ENCODE results near the gene SLC44A5. TPM values are rescaled to one million over a fixed set of nuclear protein-coding genes. Genes with fewer than 3 reads are reported as not detected.

SLC44A5 gene
- total RNA-seq, 1 donor from 2014 or later: under 0.01 TPM

DNA sequence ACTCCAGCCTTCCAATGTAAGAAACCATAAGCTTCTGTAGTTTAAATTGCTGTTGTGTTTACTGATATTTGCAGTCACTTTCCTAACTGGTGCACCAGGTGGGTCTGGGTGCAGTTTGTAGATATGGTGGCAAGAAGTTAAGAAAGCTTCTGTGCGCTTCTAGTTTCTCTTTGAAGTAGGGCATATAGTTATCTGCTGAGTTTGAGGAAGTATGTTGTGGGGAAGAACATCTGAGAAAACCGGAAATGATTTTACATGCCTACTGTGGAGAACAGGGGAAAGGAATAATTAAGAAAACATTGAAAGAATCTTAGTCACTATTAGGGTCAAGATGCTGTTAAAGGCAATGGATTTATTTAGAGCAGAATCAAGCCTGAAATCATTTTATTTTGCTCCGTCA, 14.9 kb upstream of the SLC44A5 start:
- no peak overlapping the region for H3K9ac ChIP-seq (ENCODE audit: low read depth in 1 of 3, low read length in 3 of 3)

DNA sequence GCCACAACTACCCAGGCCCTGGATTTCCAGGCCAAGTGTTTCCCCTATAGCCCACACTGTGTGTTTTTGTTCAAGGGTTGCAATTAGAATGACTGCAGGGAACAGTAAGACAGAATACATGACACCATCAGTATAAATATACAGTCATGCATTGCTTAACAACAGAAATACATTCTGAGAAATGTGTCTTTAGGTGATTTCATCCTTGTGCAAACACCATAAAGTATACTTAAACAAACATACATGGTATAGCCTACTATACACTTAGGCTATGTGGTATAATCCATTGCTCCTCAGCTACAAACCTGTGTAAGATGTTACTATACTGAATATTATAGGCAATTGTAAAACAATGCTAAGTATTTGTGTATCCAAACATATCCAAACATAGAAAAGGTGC, 7.5 kb upstream of the SLC44A5 start:
- H3K9me3 ChIP-seq (ENCODE audit: control insufficient read depth in 3 of 3, low read length in 3 of 3): no peaks in the 10 kb centered on the region
- H3K27me3 ChIP-seq (ENCODE audit: control insufficient read depth in 3 of 3, insufficient read depth in 3 of 3, low read length in 3 of 3): peaks cover 13 to 35% (median 26%) of the 10 kb centered on the region in 3 donors
- no peak overlapping the region for H3K9ac ChIP-seq (ENCODE audit: low read depth in 1 of 3, low read length in 3 of 3)
- no peak overlapping the region for H3K4me3 ChIP-seq (ENCODE audit: low read length in 3 of 3)
- no peaks in the 10 kb centered on the region for H3K36me3 ChIP-seq (ENCODE audit: control insufficient read depth in 3 of 3, insufficient read depth in 3 of 3, low read length in 3 of 3)
- H3K27ac ChIP-seq (ENCODE audit: low read depth, low read length): no peak overlapping the region
- H3K4me1 ChIP-seq (ENCODE audit: control insufficient read depth in 3 of 3, insufficient read depth in 3 of 3, low read length in 3 of 3): peaks cover 12 to 18% (median 16%) of the 10 kb centered on the region in 3 donors

More for the DNA sequence above, 14.9 kb upstream of the SLC44A5 start:
- Histone ChIP-seq H3K27ac (ENCODE audit: low read depth, low read length) (no peak overlapping the region), H3K4me1 (ENCODE audit: control insufficient read depth in 3 of 3, insufficient read depth in 3 of 3, low read length in 3 of 3) (no peaks in the 10 kb centered on the region), H3K4me3 (ENCODE audit: low read length in 3 of 3) (no peak overlapping the region), H3K9me3 (ENCODE audit: control insufficient read depth in 3 of 3, low read length in 3 of 3) (no peaks in the 10 kb centered on the region), H3K36me3 (ENCODE audit: control insufficient read depth in 3 of 3, insufficient read depth in 3 of 3, low read length in 3 of 3) (no peaks in the 10 kb centered on the region), H3K27me3 (ENCODE audit: control insufficient read depth in 3 of 3, insufficient read depth in 3 of 3, low read length in 3 of 3) (no peaks in the 10 kb centered on the region)

DNA sequence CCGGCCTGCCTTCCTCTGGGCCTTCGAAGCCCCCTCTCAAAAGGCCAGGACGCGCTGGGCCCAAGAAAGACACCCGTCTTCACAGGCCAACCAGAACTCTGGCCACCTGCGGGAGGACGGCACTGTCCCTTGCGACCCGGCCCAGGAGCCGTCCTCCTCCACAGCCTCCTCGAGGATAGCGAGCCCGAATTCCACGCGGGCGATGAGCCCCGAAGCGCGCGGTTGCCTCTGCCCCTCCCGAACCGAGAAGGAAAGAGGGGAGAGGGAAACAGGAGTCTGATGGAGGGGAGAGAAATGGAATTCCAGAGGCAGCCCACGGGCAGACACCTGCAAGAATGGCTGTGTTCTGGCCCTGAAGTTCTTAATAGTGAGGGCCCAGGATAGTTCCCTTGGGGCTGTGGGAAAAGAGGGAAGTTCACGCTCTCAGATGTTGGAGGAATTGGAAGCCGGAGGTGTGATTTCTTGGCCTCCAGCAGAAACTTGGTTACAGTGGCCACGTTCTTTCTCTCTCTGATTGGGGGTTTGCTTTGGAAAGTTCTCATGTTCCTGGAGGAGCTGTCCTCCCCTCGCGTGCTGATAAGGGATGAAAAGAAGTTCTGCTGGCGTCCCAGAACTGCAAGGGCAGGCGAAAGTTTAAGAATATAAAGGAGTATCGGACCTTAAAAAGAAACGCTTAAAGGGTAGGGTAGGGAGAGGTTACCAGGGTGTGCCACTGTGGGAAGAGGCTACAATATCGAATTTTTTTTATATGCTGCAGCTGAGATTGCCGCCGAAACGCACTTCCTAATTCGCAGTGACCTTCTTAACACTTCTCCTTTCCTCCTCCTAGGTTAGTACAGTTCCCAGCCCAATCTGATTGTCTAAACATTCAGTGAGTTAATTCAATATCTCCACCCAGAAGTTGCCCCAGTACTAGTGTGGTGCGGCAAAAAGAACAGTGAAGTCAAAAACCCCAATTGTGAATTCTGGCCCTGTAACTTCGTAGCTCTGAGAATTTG, 5.8 kb upstream of the SLC44A5 start:
- no peaks in the 10 kb centered on the region for H3K36me3 ChIP-seq (ENCODE audit: control insufficient read depth in 3 of 3, insufficient read depth in 3 of 3, low read length in 3 of 3)
- H3K27ac ChIP-seq (ENCODE audit: low read depth, low read length): no peak overlapping the region
- H3K4me3 ChIP-seq (ENCODE audit: low read length in 3 of 3): peak overlapping the region in 1 of 3 donors; percentile 20
- H3K27me3 ChIP-seq (ENCODE audit: control insufficient read depth in 3 of 3, insufficient read depth in 3 of 3, low read length in 3 of 3): peaks cover 28 to 49% (median 31%) of the 10 kb centered on the region in 3 donors
- H3K9me3 ChIP-seq (ENCODE audit: control insufficient read depth in 3 of 3, low read length in 3 of 3): no peaks in the 10 kb centered on the region
- H3K9ac ChIP-seq (ENCODE audit: low read depth in 1 of 3, low read length in 3 of 3): no peak overlapping the region
- peaks cover 12 to 18% (median 16%) of the 10 kb centered on the region in 3 donors for H3K4me1 ChIP-seq (ENCODE audit: control insufficient read depth in 3 of 3, insufficient read depth in 3 of 3, low read length in 3 of 3)

DNA sequence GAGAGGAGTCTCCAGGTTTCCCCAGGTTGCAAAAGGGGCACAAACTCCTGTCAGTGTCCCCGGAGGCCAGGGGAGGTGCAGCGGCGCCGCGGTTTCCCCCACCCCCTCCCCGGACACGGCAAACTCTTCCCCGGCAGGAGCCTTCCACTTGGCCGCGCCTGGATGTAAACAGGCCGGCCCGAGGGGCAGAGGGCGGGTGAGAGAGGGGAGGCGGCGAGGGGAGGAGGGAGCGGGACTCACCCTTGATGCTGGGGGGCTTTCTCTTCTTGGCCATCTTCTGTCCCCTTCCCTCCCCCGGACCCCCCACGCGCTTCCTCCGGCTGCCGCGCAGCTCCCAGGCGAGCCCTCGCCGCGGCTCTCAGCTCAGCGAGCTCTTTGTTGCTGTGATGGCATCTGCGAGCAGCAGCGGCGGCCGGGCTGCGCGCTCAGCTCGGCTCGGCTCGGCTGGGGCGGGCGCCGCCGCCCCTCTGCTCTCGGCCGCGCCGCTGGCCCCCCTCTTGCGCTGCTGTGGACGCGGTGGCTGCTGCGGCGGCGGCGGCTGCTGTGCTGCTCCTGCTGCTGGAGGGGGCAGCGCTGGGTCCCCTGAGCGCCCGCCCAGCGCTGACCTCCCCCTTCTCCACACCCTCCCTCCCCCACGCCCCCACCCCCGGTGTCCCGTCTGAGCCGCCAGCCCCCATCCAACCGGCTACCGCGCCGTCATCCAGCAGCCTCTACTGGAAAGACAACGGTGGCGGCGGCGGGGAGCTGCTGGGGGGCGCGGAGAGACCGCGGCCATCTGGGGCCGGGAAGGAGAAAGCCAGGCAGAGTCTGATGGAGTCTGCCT, 4.9 kb upstream of the SLC44A5 start:
- H3K27ac ChIP-seq (ENCODE audit: low read depth, low read length): no peak overlapping the region
- no peaks in the 10 kb centered on the region for H3K36me3 ChIP-seq (ENCODE audit: control insufficient read depth in 3 of 3, insufficient read depth in 3 of 3, low read length in 3 of 3)
- peaks cover 31 to 49% (median 33%) of the 10 kb centered on the region in 3 donors for H3K27me3 ChIP-seq (ENCODE audit: control insufficient read depth in 3 of 3, insufficient read depth in 3 of 3, low read length in 3 of 3)
- no peak overlapping the region for H3K9ac ChIP-seq (ENCODE audit: low read depth in 1 of 3, low read length in 3 of 3)
- peaks cover 12 to 18% (median 16%) of the 10 kb centered on the region in 3 donors for H3K4me1 ChIP-seq (ENCODE audit: control insufficient read depth in 3 of 3, insufficient read depth in 3 of 3, low read length in 3 of 3)
- H3K9me3 ChIP-seq (ENCODE audit: control insufficient read depth in 3 of 3, low read length in 3 of 3): no peaks in the 10 kb centered on the region
- H3K4me3 ChIP-seq (ENCODE audit: low read length in 3 of 3): peak overlapping the region; percentile 64 to 73 (median 65)

DNA sequence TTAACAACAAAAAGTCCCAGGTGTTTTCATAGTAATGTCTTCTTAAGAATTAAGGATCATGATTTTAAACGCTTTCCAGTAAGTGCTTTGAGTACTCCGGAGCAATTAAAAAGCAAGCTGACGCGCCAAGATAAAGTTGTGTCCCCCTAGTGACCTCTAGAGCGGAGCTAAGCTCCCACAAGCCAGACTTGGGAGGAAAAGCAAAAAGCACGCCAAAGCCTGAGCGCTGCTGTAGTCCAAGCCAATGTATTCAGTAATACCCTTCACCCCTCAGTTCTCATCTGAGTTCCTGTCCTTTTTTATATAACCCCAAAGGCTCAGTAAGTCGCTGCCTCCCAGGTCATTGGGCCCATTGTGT, 3.5 kb upstream of the SLC44A5 start:
- peaks cover 12 to 18% (median 16%) of the 10 kb centered on the region in 3 donors for H3K4me1 ChIP-seq (ENCODE audit: control insufficient read depth in 3 of 3, insufficient read depth in 3 of 3, low read length in 3 of 3)
- H3K9ac ChIP-seq (ENCODE audit: low read depth in 1 of 3, low read length in 3 of 3): no peak overlapping the region
- no peaks in the 10 kb centered on the region for H3K36me3 ChIP-seq (ENCODE audit: control insufficient read depth in 3 of 3, insufficient read depth in 3 of 3, low read length in 3 of 3)
- peaks cover 31 to 49% (median 33%) of the 10 kb centered on the region in 3 donors for H3K27me3 ChIP-seq (ENCODE audit: control insufficient read depth in 3 of 3, insufficient read depth in 3 of 3, low read length in 3 of 3)
- H3K9me3 ChIP-seq (ENCODE audit: control insufficient read depth in 3 of 3, low read length in 3 of 3): no peaks in the 10 kb centered on the region
- peak overlapping the region in 2 of 3 donors; percentile 65 to 73 for H3K4me3 ChIP-seq (ENCODE audit: low read length in 3 of 3)
- H3K27ac ChIP-seq (ENCODE audit: low read depth, low read length): no peak overlapping the region

DNA sequence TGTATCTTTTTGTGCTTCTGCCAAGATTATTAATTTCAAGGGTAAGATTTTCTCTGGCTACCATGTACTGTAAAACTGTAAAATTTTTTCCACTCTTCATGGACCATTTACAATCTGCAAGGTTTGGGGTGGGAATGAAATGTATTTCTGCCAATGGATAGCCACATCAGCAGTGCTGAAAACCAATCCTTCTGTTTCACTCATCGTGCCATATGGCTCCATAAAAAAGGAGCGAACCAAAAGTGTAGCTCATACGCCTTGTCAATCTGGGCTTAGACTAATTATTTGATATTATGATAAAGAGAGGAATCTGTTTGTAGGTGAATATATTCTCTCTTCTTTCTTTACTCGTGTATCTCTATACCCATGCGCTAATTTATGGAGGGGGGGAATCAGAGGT, 3.0 kb upstream of the SLC44A5 start:
- no peak overlapping the region for H3K9ac ChIP-seq (ENCODE audit: low read depth in 1 of 3, low read length in 3 of 3)
- H3K27ac ChIP-seq (ENCODE audit: low read depth, low read length): no peak overlapping the region
- peaks cover 31 to 45% (median 33%) of the 10 kb centered on the region in 3 donors for H3K27me3 ChIP-seq (ENCODE audit: control insufficient read depth in 3 of 3, insufficient read depth in 3 of 3, low read length in 3 of 3)
- peaks cover 12 to 18% (median 16%) of the 10 kb centered on the region in 3 donors for H3K4me1 ChIP-seq (ENCODE audit: control insufficient read depth in 3 of 3, insufficient read depth in 3 of 3, low read length in 3 of 3)
- no peak overlapping the region for H3K4me3 ChIP-seq (ENCODE audit: low read length in 3 of 3)
- H3K9me3 ChIP-seq (ENCODE audit: control insufficient read depth in 3 of 3, low read length in 3 of 3): no peaks in the 10 kb centered on the region
- H3K36me3 ChIP-seq (ENCODE audit: control insufficient read depth in 3 of 3, insufficient read depth in 3 of 3, low read length in 3 of 3): no peaks in the 10 kb centered on the region

DNA sequence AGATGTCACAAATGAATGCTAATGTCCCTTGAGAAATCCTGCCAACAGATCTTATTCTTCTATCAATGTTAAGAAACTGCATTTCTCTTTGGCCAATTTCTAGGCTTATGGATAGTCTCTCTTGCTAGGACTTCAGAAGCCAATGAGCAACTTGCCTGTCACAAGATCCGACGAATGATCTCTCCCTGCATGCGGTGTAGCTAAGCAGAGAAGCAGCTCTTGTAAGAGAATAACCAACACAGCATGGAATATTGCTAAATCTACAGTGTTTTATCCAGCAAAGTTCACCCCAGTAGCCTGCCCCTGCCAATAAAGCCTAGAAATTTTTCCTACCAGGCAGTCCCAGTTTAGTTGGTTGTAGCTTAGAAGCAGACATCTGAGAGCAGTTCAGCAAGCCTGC, 2.1 kb upstream of the SLC44A5 start:
- Histone ChIP-seq H3K36me3 (ENCODE audit: control insufficient read depth in 3 of 3, insufficient read depth in 3 of 3, low read length in 3 of 3) (no peaks in the 10 kb centered on the region), H3K4me1 (ENCODE audit: control insufficient read depth in 3 of 3, insufficient read depth in 3 of 3, low read length in 3 of 3) (peaks cover 12 to 18% (median 16%) of the 10 kb centered on the region in 3 donors), H3K9ac (ENCODE audit: low read depth in 1 of 3, low read length in 3 of 3) (no peak overlapping the region), H3K4me3 (ENCODE audit: low read length in 3 of 3) (no peak overlapping the region), H3K9me3 (ENCODE audit: control insufficient read depth in 3 of 3, low read length in 3 of 3) (no peaks in the 10 kb centered on the region), H3K27me3 (ENCODE audit: control insufficient read depth in 3 of 3, insufficient read depth in 3 of 3, low read length in 3 of 3) (peaks cover 31 to 45% (median 33%) of the 10 kb centered on the region in 3 donors), H3K27ac (ENCODE audit: low read depth, low read length) (no peak overlapping the region)

DNA sequence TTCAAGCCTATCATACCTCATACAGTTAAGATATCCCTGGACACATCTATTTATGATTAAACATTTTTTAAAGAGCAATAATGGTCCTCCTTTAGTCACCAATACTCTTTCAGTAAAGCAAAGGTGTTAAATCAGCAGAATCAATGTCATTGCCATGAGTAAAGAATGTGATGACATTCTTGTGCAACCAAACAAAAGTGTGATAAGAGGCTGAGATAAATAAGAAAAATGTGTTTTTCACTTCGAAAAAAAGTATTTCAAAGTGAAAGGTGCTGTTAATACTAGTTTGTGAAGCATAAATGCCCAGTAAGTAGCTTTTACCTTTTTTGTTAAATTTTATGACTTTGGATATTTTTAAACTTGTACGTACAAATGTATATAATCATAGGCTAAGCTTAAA, 8.4 kb downstream of the SLC44A5 start:
- Histone ChIP-seq H3K9ac (ENCODE audit: low read depth in 1 of 3, low read length in 3 of 3) (no peak overlapping the region), H3K4me1 (ENCODE audit: control insufficient read depth in 3 of 3, insufficient read depth in 3 of 3, low read length in 3 of 3) (no peaks in the 10 kb centered on the region), H3K9me3 (ENCODE audit: control insufficient read depth in 3 of 3, low read length in 3 of 3) (no peaks in the 10 kb centered on the region), H3K36me3 (ENCODE audit: control insufficient read depth in 3 of 3, insufficient read depth in 3 of 3, low read length in 3 of 3) (no peaks in the 10 kb centered on the region), H3K4me3 (ENCODE audit: low read length in 3 of 3) (no peak overlapping the region), H3K27ac (ENCODE audit: low read depth, low read length) (no peak overlapping the region), H3K27me3 (ENCODE audit: control insufficient read depth in 3 of 3, insufficient read depth in 3 of 3, low read length in 3 of 3) (peaks cover 0 to 3% (median 0%) of the 10 kb centered on the region in 3 donors)

DNA sequence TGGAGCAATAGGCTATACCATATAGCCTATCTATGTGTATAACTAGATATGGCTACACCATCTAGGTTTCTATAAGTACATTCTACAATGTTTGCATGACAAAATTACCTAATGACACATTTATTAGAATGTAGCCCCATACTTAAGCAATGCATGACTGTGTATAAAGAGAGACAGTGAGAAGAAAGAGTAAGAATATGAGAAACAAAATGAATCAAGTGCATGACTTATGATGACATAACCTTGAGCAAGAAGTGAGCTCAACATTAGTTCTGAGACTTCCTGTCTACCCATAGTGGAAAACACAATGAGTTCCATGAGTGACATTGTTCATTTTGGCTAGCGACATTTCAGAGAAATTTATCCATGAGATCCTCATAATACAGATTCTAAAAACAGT, 10.1 kb downstream of the SLC44A5 start:
- Histone ChIP-seq H3K9ac (ENCODE audit: low read depth in 1 of 3, low read length in 3 of 3) (no peak overlapping the region), H3K27me3 (ENCODE audit: control insufficient read depth in 3 of 3, insufficient read depth in 3 of 3, low read length in 3 of 3) (peaks cover 0 to 1% (median 0%) of the 10 kb centered on the region in 3 donors), H3K4me3 (ENCODE audit: low read length in 3 of 3) (no peak overlapping the region), H3K36me3 (ENCODE audit: control insufficient read depth in 3 of 3, insufficient read depth in 3 of 3, low read length in 3 of 3) (no peaks in the 10 kb centered on the region), H3K4me1 (ENCODE audit: control insufficient read depth in 3 of 3, insufficient read depth in 3 of 3, low read length in 3 of 3) (no peaks in the 10 kb centered on the region), H3K9me3 (ENCODE audit: control insufficient read depth in 3 of 3, low read length in 3 of 3) (no peaks in the 10 kb centered on the region), H3K27ac (ENCODE audit: low read depth, low read length) (no peak overlapping the region)
